ENCODE measurements around the gene NLGN1.
"Not testable (repeated sequence)": the region's sequence is repeated elsewhere in the genome, so short reads cannot be mapped to it uniquely, and the experiment has no call there.

Gene NLGN1

GRCh38 chr3:173568623-173569022 is 171.1 kb downstream of the NLGN1 start:
- no peak for DNase-seq

- no peak for DNase-seq
These were observed 186.0 kb downstream of the NLGN1 start for GRCh38 chr3:173583496-173583895.

DNA sequence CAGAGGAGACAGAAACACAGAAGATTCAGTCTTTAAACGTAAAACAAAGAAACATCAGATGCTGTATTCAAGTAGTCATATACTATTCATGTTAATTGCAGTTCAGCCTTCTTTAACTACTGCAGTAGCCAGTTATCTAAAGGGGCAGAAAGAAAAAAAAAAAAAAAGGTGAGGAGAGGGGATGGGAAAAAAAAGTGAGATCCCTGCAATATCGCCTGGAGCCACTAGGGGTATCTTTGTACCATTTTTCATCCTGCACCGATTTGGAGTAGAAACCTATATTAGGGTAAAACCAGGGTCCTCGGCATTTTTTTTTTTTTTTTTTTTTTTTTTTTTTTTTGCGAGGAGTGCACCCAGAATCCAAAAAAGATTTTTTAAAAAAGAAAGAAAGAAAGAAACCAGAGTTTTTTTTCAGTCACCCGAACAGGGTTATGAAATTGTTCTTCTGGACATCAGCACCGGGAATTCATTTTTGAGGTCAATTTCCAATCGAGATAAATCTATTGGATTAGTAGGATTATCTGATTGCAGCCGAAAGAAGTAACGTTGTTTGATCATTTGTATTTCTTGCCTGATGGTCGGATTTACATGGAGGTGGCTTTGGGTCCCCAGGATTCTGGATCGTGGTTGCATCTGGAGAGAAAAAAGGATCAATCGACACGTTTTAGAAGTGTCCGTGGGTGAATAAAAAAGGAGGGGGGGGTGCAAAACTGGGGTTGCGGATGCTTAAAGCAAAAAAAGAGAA is 186.7 kb downstream of the NLGN1 start:
- no peak for DNase-seq

GRCh38 chr3:173584838-173585831 is 187.6 kb downstream of the NLGN1 start:
- no peak for DNase-seq

- no peak for DNase-seq
These were observed 188.6 kb downstream of the NLGN1 start for GRCh38 chr3:173586166-173586565.

- no peak for DNase-seq
These were observed 189.5 kb downstream of the NLGN1 start for GRCh38 chr3:173587055-173587454.

DNA sequence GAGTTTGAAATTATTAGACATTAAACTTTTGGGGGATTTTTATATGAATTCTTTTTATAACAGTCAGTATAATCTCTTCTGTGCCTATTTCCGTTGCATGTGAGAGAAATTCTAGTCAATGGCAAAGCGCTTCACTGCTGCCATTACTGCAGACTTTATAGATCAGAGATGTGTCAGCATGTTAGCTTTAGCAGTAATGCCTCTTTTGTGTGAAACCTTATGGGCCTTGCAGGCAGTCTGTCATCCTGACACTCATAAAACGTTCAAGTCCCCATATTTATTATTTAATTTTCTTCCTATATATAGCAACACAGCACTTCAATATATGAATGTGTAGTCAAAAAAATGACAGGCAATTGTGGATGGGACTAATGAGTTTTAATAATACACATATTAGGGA is 191.0 kb downstream of the NLGN1 start:
- no peak for DNase-seq

GRCh38 chr3:173589116-173589515 is 191.6 kb downstream of the NLGN1 start:
- DNase-seq: no peak

- no peak for DNase-seq
These were observed 193.9 kb downstream of the NLGN1 start for GRCh38 chr3:173591401-173591800.

- DNase-seq: not testable (repeated sequence)
These were observed 197.3 kb downstream of the NLGN1 start for GRCh38 chr3:173594881-173595280.

GRCh38 chr3:173599673-173600072 is 202.1 kb downstream of the NLGN1 start:
- no peak for DNase-seq

GRCh38 chr3:173614522-173614921 is 217.0 kb downstream of the NLGN1 start:
- no peak for DNase-seq

DNA sequence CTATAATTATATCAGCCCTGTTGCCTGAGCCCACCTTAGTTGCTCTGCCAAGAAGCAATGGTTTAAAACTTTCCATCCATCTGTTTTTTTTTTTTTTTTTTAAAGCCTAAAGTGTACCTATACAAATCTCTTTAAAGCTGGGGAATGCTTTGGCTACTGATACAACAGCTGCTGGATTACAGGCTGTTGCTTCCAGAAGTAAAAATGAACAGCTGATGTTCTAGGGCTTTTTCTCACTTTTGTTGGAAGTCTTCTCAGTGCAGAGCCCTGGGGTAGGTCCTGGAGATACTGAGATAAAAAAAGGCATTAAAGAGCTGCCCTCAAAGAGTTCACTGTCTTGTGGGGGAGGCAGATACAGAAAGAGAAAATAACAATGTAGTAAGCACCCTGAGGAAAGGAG is 218.1 kb downstream of the NLGN1 start:
- DNase-seq: no peak

DNA sequence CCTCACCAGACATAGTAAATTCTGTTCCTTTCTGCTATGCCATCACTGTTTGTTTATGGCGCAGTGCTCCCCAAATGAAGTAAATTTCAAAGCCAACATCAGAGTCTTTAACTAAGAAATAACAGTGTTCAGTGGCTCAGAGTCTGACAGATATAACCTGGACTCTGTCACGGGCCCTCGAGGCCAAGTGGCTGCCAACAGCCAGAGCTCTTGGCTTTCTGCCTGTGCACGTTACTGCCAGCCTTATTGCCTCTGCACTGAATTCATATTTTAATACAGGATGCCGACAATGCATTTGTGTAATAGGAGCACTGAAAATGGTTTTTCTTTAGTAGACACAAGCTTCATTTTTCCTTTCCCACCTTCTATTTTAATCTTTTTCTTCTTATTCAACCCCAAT is 219.9 kb downstream of the NLGN1 start:
- no peak for DNase-seq

GRCh38 chr3:173618148-173618547 is 220.6 kb downstream of the NLGN1 start:
- no peak for DNase-seq

DNA sequence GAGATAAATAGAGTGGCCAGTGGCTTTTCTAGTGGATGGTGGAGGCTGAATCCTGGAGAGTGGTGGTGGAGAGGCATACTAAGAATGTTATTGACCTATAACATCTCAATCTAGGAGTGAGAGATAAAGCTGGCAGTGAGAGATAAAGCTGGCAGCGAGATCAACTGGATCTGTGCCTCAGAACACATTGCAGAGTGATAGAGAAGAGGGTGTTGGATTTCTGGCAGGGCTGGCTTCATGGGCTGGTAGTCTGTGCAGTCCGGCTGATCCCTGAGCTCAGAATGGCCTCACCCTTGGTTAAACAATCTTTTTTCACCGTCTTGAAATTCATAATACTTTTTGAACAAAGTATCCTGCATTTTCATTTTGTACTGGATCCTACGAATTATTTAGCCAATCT is 221.2 kb downstream of the NLGN1 start:
- DNase-seq: no peak

GRCh38 chr3:173622166-173622565 is 224.6 kb downstream of the NLGN1 start:
- no peak for DNase-seq

- no peak for DNase-seq
These were observed 226.5 kb downstream of the NLGN1 start for GRCh38 chr3:173624086-173624485.

- no peak for DNase-seq
These were observed 233.3 kb downstream of the NLGN1 start for GRCh38 chr3:173630849-173631248.

GRCh38 chr3:173632945-173633344 is 235.4 kb downstream of the NLGN1 start:
- DNase-seq: no peak

DNA sequence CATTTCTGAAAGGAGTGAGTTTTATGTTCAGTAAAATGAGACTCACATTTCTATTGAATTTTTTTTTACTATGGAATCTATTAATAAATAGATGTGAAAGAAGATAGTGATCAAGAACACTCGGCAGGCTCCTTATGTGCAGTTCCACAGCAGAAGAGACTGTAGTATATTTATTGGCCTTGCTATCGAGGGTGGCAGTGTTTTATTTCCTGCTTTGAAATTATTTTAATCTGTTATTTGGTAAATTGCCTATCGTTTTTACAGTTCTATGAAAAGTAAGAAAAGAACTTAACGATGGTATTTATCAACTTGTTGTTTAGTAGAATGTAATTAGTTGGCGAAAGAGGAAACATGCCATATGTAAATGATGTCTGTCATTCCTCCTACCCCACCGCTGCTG is 238.3 kb downstream of the NLGN1 start:
- no peak for DNase-seq

DNA sequence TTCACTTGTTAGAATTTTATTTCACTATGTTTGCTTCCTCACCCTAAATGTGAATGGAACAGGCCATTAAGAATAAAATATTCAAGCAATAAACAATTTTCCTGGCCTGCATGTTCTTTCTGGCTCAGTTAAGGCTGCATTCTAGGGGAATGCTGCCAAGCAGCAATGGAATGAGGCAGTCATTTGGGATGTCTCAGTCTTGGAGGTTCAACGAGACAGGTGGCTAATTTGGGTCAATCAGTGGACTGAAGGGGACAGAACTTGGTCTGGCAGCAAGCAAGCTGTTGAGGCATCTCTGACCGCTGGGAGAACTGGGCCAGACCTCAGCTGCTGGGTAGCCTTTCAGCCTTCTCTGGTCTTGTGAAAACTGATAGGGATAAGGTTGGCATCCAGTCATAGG is 241.6 kb downstream of the NLGN1 start:
- DNase-seq: no peak

- no peak for DNase-seq
These were observed 244.2 kb downstream of the NLGN1 start for GRCh38 chr3:173641696-173642095.
